ENCODE data around the gene SNRNP70.
"Not testable (repeated sequence)": the region's sequence is repeated elsewhere in the genome, so short reads cannot be mapped to it uniquely, and the experiment has no call there.

SNRNP70 gene

GRCh38 chr19:49140951-49141350 lies 55.7 kb downstream of the SNRNP70 start:
- no peak for DNase-seq
- no peak overlapping the region for H3K4me3 ChIP-seq (ENCODE audit: low read depth, low read length)
- peaks cover 25% of the 10 kb centered on the region for H3K36me3 ChIP-seq
- H3K27me3 ChIP-seq (ENCODE audit: insufficient read depth, low read depth, severe bottlenecking) = no peaks in the 10 kb centered on the region
- TF ChIP-seq CTCF (IDR thresholded peaks at IDR 0.05; ENCODE audit: low read depth, low read length) = no peak
- no peaks in the 10 kb centered on the region for H3K9me3 ChIP-seq (ENCODE audit: severe bottlenecking)
- H3K27ac ChIP-seq = no peak overlapping the region

DNA sequence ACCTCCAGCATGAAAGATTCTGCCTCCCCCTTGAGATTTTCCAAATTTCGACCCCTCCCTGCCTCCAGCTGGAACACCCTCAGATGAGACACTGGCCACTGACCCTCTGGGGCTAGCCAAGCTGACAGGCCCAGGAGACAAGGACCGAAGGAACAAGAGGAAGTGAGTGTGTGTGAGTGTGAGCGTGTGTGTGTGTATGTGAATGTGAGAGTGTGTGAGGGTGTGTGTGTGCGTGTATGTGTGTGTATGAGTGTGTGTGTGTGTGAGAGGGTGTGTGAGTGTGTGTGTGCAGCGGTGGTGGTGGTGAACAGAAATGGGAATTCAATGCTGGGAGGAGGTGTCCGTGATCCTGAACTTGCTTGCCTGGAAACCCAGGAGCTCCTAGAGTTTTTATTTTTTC lies 56.1 kb downstream of the SNRNP70 start:
- H3K36me3 ChIP-seq = peaks cover 25% of the 10 kb centered on the region
- no peak for TF ChIP-seq CTCF (IDR thresholded peaks at IDR 0.05; ENCODE audit: low read depth, low read length)
- H3K9me3 ChIP-seq (ENCODE audit: severe bottlenecking) = no peaks in the 10 kb centered on the region
- H3K4me3 ChIP-seq (ENCODE audit: low read depth, low read length) = no peak overlapping the region
- no peak for DNase-seq
- no peak overlapping the region for H3K27ac ChIP-seq
- H3K27me3 ChIP-seq (ENCODE audit: insufficient read depth, low read depth, severe bottlenecking) = no peaks in the 10 kb centered on the region

DNA sequence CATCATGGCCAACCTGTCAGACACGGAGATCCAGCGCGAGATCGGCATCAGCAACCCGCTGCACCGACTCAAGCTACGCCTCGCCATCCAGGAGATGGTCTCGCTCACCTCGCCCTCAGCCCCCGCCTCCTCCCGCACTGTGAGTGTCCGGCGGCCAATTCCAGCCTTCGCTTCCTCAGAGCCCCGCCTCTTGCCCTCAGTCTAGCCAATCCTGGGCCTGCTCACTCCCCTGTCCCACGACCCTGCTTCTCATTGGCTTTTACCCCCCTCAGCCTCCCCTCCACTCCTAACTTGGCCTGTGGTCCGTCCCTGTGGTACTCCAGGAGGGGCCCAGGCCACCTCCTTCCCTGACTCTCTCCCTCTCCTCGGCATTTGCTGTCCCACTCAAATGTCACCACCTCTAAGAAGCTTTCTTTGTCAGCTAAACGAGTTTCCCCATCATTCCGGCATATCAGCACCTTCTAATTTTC lies 57.6 kb downstream of the SNRNP70 start:
- no peaks in the 10 kb centered on the region for H3K27me3 ChIP-seq (ENCODE audit: insufficient read depth, low read depth, severe bottlenecking)
- no peak overlapping the region for H3K27ac ChIP-seq
- no peaks in the 10 kb centered on the region for H3K9me3 ChIP-seq (ENCODE audit: severe bottlenecking)
- TF ChIP-seq CTCF (IDR thresholded peaks at IDR 0.05; ENCODE audit: low read depth, low read length) = no peak
- peaks cover 19% of the 10 kb centered on the region for H3K36me3 ChIP-seq
- DNase-seq = peak; percentile 45
- H3K4me3 ChIP-seq (ENCODE audit: low read depth, low read length) = no peak overlapping the region

DNA sequence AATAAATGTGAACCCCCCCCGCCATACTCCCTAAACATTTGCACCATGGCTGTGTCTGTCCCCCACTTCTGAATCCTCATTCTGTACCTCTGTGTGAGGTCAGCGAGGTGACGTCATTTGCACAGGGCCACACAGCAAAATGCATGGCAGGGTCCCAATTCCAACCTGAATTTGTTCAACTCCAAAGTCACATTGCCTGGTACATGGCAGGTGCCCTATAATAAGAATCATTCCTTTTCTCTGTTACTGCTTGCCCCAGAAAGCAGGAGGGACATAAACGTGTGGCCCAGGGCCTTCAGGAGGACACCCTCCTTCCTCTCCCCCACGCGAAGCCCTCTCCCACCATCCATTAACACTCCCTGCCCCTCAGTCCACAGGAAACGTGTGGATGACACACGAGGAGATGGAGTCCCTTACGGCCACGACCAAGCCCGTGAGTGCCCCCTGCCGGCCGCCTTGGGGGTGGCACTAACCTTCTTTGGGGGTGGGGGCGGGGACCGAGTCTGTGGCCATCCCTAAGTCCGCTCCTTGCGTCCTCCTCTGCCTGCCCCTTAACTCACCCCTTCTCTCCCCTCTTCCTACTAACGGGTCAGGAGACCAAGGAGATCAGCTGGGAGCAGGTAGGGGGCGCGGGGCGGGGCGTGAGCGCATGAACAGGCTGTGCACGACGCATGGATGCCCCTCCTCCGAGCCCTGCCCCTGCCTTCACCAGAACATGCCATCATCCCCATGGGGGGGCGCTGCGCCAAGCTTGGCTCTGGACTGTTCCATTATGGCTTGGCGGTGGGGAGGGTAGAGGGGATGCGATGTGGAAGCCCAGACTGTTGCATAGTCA lies 60.5 kb downstream of the SNRNP70 start:
- peak; percentile 79 for TF ChIP-seq CTCF (IDR thresholded peaks at IDR 0.05; ENCODE audit: low read depth, low read length)
- Histone ChIP-seq H3K9me3 (ENCODE audit: severe bottlenecking) (no peaks in the 10 kb centered on the region), H3K27me3 (ENCODE audit: insufficient read depth, low read depth, severe bottlenecking) (no peaks in the 10 kb centered on the region), H3K36me3 (peaks cover 17% of the 10 kb centered on the region), H3K4me3 (ENCODE audit: low read depth, low read length) (no peak overlapping the region), H3K27ac (no peak overlapping the region)
- DNase-seq = peak; percentile 79

GRCh38 chr19:49146408-49146770 lies 61.1 kb downstream of the SNRNP70 start:
- not testable (repeated sequence) for H3K4me3 ChIP-seq (ENCODE audit: low read depth, low read length); H3K9me3 ChIP-seq (ENCODE audit: severe bottlenecking); H3K27ac ChIP-seq; H3K27me3 ChIP-seq (ENCODE audit: insufficient read depth, low read depth, severe bottlenecking); DNase-seq
- peaks cover 13% of the 10 kb centered on the region for H3K36me3 ChIP-seq

DNA sequence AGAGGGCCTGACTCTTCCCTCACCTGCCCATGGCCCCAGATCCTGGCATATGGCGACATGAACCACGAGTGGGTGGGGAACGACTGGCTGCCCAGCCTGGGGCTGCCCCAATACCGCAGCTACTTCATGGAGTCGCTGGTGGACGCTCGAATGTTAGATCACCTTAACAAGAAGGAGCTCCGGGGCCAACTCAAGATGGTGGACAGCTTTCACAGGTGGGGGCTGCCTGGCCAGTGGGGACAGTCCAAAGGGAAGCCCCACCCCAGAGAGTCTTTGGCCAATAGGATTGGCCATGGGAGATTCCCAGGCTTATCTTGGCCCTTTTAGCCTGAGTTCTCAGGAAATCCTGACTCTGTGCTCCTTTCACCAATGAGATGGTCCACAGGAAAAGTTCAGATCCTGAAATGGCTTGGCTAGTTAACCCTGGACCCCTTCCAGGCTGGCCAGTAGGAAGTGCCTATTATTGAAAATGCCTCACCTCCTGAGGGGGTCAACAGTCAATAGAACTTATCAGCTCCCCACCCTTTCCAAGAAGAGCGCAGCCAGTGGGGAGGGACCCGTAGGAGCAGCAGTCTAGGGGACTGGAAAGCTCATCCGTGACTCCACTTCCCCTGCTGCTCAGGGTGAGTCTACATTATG lies 62.9 kb downstream of the SNRNP70 start:
- Histone ChIP-seq H3K9me3 (ENCODE audit: severe bottlenecking) (no peaks in the 10 kb centered on the region), H3K27ac (peak overlapping the region; percentile 54), H3K36me3 (peaks cover 7% of the 10 kb centered on the region), H3K4me3 (ENCODE audit: low read depth, low read length) (peak overlapping the region; percentile 90), H3K27me3 (ENCODE audit: insufficient read depth, low read depth, severe bottlenecking) (no peaks in the 10 kb centered on the region)
- no peak for DNase-seq
- no peak for TF ChIP-seq CTCF (IDR thresholded peaks at IDR 0.05; ENCODE audit: low read depth, low read length)

Measured in WERI-Rb-1 (cell line).